ENCODE measurements around the gene TACR2. TPM values are rescaled to one million over a fixed set of nuclear protein-coding genes. Genes with fewer than 3 reads are reported as not detected.

The TACR2 gene
- total RNA-seq, 6 experiments from 2014 or later, result not detected

GRCh38 chr10:69446229-69446628, 29.5 kb upstream of the TACR2 start:
- no peak for TF ChIP-seq CTCF (IDR thresholded peaks at IDR 0.05)
- 0 out of 2 replicates have a peak, but pooled peaks cover 3% of the 10 kb centered on the region for H3K9me3 Mint-ChIP-seq
- H3K4me1 Mint-ChIP-seq (ENCODE audit: low read depth), result peaks cover 70% of the 10 kb centered on the region
- peak overlapping the region; percentile 83 for H3K27ac Mint-ChIP-seq
- H3K36me3 Mint-ChIP-seq (ENCODE audit: low read depth), result no peaks in the 10 kb centered on the region
- H3K4me3 Mint-ChIP-seq, result peak overlapping the region; percentile 29
- no peak for DNase-seq
- H3K27me3 Mint-ChIP-seq (ENCODE audit: insufficient read depth), result peaks cover 2% of the 10 kb centered on the region

- no peaks in the 10 kb centered on the region for H3K36me3 Mint-ChIP-seq (ENCODE audit: low read depth)
- no peak for DNase-seq
- peaks cover 74% of the 10 kb centered on the region for H3K4me1 Mint-ChIP-seq (ENCODE audit: low read depth)
- peak overlapping the region; percentile 14; the same call in 1 of the 2 replicates for H3K27ac Mint-ChIP-seq
- TF ChIP-seq CTCF (IDR thresholded peaks at IDR 0.05), result no peak
- H3K4me3 Mint-ChIP-seq, result no peak overlapping the region
- H3K27me3 Mint-ChIP-seq (ENCODE audit: insufficient read depth), result peaks cover 2% of the 10 kb centered on the region
- H3K9me3 Mint-ChIP-seq, result 0 out of 2 replicates have a peak, but pooled peaks cover 3% of the 10 kb centered on the region
Measured at GRCh38 chr10:69445041-69445440, 28.3 kb upstream of the TACR2 start.

- no peak overlapping the region for H3K4me3 Mint-ChIP-seq
- no peak for DNase-seq
- 0 out of 2 replicates have a peak, but pooled peaks cover 3% of the 10 kb centered on the region for H3K9me3 Mint-ChIP-seq
- peaks cover 2% of the 10 kb centered on the region for H3K27me3 Mint-ChIP-seq (ENCODE audit: insufficient read depth)
- no peak for TF ChIP-seq CTCF (IDR thresholded peaks at IDR 0.05)
- no peak overlapping the region for H3K27ac Mint-ChIP-seq
- no peaks in the 10 kb centered on the region for H3K36me3 Mint-ChIP-seq (ENCODE audit: low read depth)
- peaks cover 77% of the 10 kb centered on the region for H3K4me1 Mint-ChIP-seq (ENCODE audit: low read depth)
Measured at GRCh38 chr10:69443354-69443753, 26.6 kb upstream of the TACR2 start.

GRCh38 chr10:69439813-69440506, 23.2 kb upstream of the TACR2 start:
- 0 out of 2 replicates have a peak, but pooled peaks cover 3% of the 10 kb centered on the region for H3K9me3 Mint-ChIP-seq
- DNase-seq, result peak; percentile 83
- no peak for TF ChIP-seq CTCF (IDR thresholded peaks at IDR 0.05)
- H3K36me3 Mint-ChIP-seq (ENCODE audit: low read depth), result 0 out of 2 replicates have a peak, but pooled peaks cover 3% of the 10 kb centered on the region
- peak overlapping the region; percentile 79 for H3K4me3 Mint-ChIP-seq
- H3K27ac Mint-ChIP-seq, result peak overlapping the region; percentile 93
- H3K4me1 Mint-ChIP-seq (ENCODE audit: low read depth), result peaks cover 52% of the 10 kb centered on the region
- H3K27me3 Mint-ChIP-seq (ENCODE audit: insufficient read depth), result peaks cover 2% of the 10 kb centered on the region; the same call in 1 of the 2 replicates

GRCh38 chr10:69439350-69439739, 22.6 kb upstream of the TACR2 start:
- H3K4me3 Mint-ChIP-seq, result peak overlapping the region; percentile 79
- no peak for TF ChIP-seq CTCF (IDR thresholded peaks at IDR 0.05)
- H3K27me3 Mint-ChIP-seq (ENCODE audit: insufficient read depth), result peaks cover 2% of the 10 kb centered on the region; the same call in 1 of the 2 replicates
- peak overlapping the region; percentile 93 for H3K27ac Mint-ChIP-seq
- peaks cover 55% of the 10 kb centered on the region for H3K4me1 Mint-ChIP-seq (ENCODE audit: low read depth)
- H3K9me3 Mint-ChIP-seq, result 0 out of 2 replicates have a peak, but pooled peaks cover 2% of the 10 kb centered on the region
- peak; percentile 80 for DNase-seq
- 0 out of 2 replicates have a peak, but pooled peaks cover 9% of the 10 kb centered on the region for H3K36me3 Mint-ChIP-seq (ENCODE audit: low read depth)
